ENCODE results near the gene ICA1.
"Not testable (repeated sequence)": the region's sequence is repeated elsewhere in the genome, so short reads cannot be mapped to it uniquely, and the experiment has no call there.

ICA1 gene

GRCh38 chr7:8130663-8131062 lies 131.3 kb downstream of the ICA1 start:
- no peak for DNase-seq (ENCODE audit: low read depth)

- DNase-seq (ENCODE audit: low read depth) = no peak
These were observed 132.7 kb downstream of the ICA1 start for GRCh38 chr7:8129318-8129659.

GRCh38 chr7:8128449-8129317 lies 133.3 kb downstream of the ICA1 start:
- DNase-seq (ENCODE audit: low read depth) = no peak

GRCh38 chr7:8126601-8127167 lies 135.3 kb downstream of the ICA1 start:
- no peak for DNase-seq (ENCODE audit: low read depth)

- no peak for DNase-seq (ENCODE audit: low read depth)
These were observed 136.1 kb downstream of the ICA1 start for GRCh38 chr7:8125680-8126444.

- no peak for DNase-seq (ENCODE audit: low read depth)
These were observed 140.7 kb downstream of the ICA1 start for GRCh38 chr7:8121243-8121642.

- no peak for DNase-seq (ENCODE audit: low read depth)
These were observed 141.4 kb downstream of the ICA1 start for GRCh38 chr7:8120390-8121058.

GRCh38 chr7:8119262-8119661 lies 142.7 kb downstream of the ICA1 start:
- DNase-seq (ENCODE audit: low read depth) = no peak

- no peak for DNase-seq (ENCODE audit: low read depth)
These were observed 144.8 kb downstream of the ICA1 start for GRCh38 chr7:8117195-8117594.

- no peak for DNase-seq (ENCODE audit: low read depth)
These were observed 146.2 kb downstream of the ICA1 start for GRCh38 chr7:8115547-8116402.

- no peak for DNase-seq (ENCODE audit: low read depth)
These were observed 147.8 kb downstream of the ICA1 start for GRCh38 chr7:8114175-8114574.

GRCh38 chr7:8113184-8113583 lies 148.8 kb downstream of the ICA1 start:
- DNase-seq (ENCODE audit: low read depth) = no peak

- DNase-seq (ENCODE audit: low read depth) = no peak
These were observed 149.3 kb downstream of the ICA1 start for GRCh38 chr7:8112685-8113084.

GRCh38 chr7:8111282-8111960 lies 150.5 kb downstream of the ICA1 start:
- no peak for DNase-seq (ENCODE audit: low read depth)

- DNase-seq (ENCODE audit: low read depth) = peak; percentile 34
These were observed 152.6 kb downstream of the ICA1 start for GRCh38 chr7:8109196-8110022.

GRCh38 chr7:8105449-8106095 lies 156.4 kb downstream of the ICA1 start:
- no peak for DNase-seq (ENCODE audit: low read depth)

GRCh38 chr7:8103282-8103681 lies 158.7 kb downstream of the ICA1 start:
- no peak for DNase-seq (ENCODE audit: low read depth)

GRCh38 chr7:8101292-8101691 lies 160.7 kb downstream of the ICA1 start:
- not testable (repeated sequence) for DNase-seq (ENCODE audit: low read depth)
